GM10266 (cell line): Measurements from ENCODE around the gene PKP1.

ENCODE experiments used
- DNase-seq: peaks from one replicate; pipeline ENCODE4 v3.0.0; 2012; ENCODE audit errors: extremely low spot score
- TF ChIP-seq, protein P1 (sequence below): IDR thresholded peaks from 2 replicates; pipeline ENCODE4 v1.5.1; 2012; ENCODE audit warnings: mild to moderate bottlenecking, low read depth; ENCODE audit not compliant: control insufficient read depth, insufficient read depth; ENCODE audit errors: missing control alignments

Gene PKP1

DNA sequence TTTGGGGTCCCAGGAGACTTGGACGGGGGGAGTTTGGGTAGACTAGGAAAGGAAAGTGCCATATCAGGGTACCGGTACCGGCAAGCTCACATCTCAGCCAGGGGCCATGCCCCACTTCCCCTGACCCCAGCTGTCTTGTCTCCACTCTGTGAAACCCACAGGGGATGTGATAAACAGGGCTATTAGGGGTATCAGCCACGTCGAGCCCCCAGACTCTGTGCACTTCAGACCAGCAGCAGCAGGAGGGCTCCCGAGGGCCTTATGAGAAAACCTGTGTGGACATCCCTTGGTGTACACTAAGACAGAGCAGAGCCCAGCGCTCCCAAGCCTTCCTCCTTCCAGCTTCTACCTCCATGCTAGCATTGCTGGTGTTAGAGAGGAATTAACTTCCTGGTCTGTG, 47.9 kb downstream of the PKP1 start:
- TF ChIP-seq, protein P1, sequence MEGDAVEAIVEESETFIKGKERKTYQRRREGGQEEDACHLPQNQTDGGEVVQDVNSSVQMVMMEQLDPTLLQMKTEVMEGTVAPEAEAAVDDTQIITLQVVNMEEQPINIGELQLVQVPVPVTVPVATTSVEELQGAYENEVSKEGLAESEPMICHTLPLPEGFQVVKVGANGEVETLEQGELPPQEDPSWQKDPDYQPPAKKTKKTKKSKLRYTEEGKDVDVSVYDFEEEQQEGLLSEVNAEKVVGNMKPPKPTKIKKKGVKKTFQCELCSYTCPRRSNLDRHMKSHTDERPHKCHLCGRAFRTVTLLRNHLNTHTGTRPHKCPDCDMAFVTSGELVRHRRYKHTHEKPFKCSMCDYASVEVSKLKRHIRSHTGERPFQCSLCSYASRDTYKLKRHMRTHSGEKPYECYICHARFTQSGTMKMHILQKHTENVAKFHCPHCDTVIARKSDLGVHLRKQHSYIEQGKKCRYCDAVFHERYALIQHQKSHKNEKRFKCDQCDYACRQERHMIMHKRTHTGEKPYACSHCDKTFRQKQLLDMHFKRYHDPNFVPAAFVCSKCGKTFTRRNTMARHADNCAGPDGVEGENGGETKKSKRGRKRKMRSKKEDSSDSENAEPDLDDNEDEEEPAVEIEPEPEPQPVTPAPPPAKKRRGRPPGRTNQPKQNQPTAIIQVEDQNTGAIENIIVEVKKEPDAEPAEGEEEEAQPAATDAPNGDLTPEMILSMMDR = no peak
- DNase-seq = no peak

DNA sequence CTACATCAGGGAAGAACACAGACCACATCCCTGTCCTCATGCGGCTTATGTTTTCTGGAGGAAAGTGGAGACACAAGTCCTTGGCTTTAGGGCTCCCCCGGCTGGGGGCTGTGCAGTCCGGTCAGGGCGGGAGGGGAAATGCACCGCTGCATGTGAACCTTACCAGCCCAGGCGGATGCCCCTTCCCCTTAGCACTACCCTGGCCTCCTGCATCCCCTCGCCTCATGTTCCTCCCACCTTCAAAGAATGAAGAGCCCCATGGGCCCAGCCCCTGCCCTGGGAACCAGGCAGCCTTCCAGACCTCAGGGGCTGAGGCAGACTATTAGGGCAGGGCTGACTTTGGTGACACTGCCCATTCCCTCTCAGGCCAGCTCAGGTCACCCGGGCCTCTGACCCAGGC, 48.7 kb downstream of the PKP1 start:
- DNase-seq = no peak
- TF ChIP-seq, protein P1 = no peak

DNA sequence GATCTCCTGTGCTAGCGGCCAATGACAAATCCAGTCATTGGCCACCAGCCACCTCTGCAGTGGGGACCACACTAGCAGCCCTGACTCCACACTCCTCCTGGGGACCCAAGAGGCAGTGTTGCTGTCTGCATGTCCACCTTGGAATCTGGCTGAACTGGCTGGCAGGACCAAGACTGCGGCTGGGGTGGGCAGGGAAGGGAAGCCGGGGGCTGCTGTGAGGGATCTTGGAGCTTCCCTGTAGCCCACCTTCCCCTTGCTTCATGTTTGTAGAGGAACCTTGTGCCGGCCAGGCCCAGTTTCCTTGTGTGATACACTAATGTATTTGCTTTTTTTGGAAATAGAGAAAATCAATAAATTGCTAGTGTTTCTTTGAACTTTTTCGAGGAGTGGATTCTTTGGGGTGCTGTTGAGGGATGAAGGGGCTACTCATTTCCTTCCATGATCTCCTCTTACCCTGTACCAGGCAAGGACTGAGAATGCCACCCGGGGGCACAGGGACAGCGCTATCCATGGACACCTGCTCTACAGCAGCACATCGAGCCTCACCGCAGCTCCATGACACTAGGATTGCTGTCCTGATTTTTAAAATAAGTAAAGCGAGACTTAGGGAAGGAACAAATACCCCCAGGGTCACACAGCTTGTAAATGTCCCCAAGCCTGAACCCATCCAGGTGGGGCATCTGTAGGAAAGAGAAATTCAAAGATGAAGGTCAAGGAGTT, 49.5 kb downstream of the PKP1 start:
- DNase-seq = no peak
- TF ChIP-seq, protein P1 = no peak

DNA sequence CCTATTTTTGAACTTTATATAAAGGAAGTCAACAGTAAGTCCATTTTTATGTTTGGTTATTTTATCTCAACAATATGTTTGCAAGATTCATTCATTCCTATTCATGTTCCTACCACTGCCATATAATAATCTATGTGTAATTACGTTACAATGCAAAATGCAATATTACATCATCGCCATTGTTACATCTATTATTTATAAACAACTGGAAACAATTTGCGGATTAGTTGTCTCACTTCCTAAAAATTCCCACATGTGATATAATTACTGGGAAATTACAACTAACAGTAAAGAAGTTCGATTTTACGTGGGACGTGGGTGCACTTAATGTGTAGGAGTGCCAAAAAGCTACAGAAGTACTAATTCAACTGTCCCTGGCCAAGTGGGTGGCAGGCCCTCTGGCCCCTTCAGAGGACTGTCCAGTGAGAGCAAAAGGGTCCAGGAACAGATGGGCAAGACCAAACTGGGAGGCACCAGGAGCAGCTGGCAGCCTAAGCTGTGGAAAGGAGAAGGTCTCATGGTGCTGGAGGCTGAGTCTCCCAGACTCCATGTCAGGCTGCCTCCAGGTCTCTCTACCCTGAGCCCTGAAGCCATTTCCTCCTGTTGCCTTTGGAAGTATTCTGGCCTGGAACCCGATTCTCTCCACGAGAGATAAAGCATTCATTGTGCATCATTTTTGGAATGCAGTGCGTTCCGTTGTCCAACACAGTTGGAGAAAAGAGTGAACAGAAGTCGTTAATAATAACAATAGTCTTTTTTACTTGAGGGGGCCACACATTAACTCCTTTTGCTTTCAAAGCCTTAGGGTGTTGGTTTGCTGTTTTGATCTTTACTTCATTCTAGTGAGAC, 51.2 kb downstream of the PKP1 start:
- no peak for DNase-seq
- TF ChIP-seq, protein P1 = no peak

DNA sequence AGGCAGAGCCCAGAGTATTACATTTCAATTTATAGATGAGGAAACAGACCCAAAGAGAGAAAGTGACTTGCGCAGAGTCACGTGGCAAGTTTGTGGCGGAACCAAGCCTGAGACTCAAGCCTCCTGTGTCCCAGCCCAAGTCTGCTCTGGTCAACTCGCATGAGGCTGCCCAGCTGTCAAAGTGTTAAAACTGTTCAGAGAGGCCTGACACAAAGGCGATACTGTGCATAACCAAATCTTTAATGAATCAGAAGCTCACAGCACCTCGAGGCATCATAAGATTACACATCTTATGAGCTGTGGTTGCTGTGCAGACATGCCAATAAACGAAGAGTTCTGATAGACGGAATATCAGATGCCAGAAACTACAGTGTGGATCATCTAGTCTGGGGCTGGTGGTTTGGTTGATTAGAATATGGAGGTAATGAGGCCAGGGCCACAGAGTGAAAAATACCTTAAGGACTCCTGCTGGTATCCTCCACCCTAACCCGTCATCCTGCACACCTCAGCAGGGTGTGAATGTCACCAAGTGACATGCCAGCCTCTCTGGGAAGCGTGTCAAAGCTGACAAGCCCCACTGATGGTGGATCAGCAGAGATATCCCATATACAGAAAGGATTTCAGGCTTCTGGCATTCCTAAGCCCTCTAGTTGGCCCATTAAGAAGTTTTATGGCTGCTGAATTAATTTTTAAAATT, 52.0 kb downstream of the PKP1 start:
- TF ChIP-seq, protein P1 = no peak
- DNase-seq = no peak

DNA sequence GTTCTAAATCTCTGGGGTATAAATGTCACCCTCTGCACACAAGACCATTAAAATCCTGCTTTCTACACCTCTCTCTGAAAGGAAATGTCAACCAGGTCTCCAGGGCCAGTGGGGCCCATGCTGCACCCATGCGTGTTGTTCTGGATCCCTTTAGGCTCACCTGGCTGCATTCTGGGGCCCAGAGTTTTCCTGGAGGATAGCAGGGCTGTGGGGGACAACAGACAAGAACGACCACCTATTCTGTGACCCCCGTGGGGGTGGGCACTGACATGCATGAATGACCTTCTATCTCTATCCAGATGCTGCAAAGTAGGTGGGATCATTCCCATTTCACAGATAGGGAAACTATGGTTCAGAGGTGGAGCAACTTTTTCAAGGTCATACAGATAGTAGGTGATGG, 52.6 kb downstream of the PKP1 start:
- no peak for DNase-seq
- TF ChIP-seq, protein P1 = no peak
